Stimulated activated CD8-positive, alpha-beta memory T cell treated with anti-CD3 and anti-CD28 coated beads, Interleukin-15, amount 100 ng/mL, for 1 hour (primary cell): ENCODE data around the gene PRKCB.

Experiments
- DNase-seq: peaks from one replicate; pipeline ENCODE4 v3.0.0-alpha.2; 2020; ENCODE audit warnings: low read depth

The PRKCB gene

DNA sequence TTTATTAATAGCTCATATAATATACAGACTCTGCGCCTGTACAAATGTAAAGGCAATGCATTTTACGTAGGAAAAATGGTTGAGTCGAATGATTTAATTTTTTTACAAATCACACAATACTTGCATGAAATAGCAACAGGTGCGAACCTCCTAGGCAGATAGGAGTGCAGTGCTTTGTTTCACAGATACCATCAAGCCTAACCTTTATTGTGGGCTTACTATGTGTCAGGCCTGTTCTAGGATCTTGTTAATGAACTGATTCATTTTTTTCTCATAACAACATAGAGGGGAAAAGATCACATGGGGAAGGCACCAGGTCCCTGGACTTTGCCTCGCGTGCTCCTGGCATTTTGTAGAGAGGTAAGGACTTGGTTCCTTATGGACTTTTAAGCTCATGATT, 107.8 kb downstream of the PRKCB start:
- DNase-seq, result no peak

DNA sequence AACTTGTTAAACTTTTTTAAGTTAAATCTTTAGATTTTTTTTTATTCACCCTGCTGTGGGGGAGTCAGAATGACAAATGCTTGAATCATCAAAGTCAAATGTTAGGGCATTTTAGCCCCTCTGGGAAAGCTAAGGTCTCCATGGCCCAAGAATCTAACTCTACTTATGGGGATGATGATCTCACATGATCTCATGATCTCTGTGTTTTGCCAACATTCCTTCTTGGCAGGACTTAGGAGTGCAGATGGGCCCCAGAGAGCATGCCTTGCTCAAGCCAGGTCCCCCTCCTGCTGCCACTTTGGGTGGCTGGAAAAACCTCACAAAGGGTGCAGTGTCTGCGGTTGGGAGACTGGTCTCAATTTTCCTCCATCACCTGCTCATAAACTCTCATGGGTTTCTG, 108.6 kb downstream of the PRKCB start:
- no peak for DNase-seq

DNA sequence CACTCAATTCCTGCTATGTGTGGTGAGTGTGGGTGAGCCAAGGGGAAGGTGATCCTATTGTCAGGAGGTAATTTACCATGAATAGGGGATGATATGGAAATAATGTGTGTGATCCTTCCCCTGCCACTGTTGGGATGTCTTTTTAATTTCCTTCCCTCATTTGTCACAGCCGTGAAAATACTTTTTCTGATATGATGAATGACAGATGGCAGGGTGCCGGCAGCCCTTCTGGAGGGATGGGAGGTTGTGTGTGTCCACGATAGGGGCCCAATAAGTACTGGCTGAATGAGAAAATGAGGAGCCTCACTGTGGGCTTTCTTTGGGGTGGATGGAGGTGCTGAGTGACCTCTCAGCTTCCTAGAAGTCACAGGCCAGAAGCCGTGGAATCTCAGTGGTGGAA, 109.5 kb downstream of the PRKCB start:
- DNase-seq, result no peak

- DNase-seq, result no peak
These were observed 112.1 kb downstream of the PRKCB start for GRCh38 chr16:23947838-23948237.

DNA sequence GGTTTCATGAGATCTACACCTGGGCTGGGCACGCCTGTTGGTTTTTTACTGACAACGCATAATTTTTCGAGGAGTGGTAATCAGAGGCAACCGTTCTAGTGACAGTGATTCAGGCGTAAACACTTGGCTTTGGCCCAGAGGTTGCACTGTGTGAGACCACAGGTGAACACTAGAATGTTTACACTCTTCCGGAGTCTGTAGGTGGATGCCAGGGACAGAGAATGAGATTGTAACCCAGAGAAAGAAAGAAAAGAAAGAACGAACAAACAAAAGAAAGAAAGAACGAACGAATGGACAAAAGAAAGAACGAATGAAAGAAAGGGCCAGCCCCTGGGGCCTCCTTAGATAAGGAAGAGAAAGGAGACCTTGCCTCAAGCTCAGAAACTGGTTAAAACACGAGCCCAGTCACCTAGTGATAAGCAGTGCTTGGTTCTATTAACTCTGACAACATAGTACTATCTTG, 113.2 kb downstream of the PRKCB start:
- DNase-seq, result peak; percentile 27

DNA sequence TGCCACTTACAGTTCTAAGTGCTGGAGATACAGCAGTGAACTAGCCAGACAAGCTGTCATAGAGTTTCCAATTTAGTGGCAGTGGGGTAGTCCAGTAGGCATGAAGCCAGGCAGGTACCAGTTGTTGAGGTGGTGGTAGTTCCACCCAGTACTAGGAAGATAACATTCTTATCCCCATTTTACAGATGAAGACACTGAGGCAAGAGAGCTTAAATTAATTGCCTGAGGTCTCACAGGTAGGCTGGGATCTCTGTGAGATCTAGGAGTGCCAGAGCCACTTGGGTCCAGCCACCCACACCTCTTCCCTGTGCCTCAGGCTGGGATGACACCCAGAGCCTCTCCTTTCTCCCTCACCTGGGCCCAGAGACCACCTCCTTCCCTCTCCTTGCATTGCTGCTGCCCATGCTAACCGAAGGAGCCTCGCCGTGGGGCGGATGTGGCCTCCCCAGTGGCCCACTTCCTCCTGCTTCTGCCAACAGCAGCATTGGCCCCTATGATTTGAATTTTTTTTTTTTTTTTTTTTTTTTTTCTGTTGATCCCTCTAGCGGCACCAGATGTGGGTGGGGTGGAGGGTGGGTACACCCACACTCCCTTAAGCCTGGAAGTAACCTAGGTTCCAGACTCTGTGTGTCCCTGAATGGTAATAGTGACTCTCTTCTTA, 114.0 kb downstream of the PRKCB start:
- peak; percentile 24 for DNase-seq

- no peak for DNase-seq
These were observed 114.6 kb downstream of the PRKCB start for GRCh38 chr16:23950291-23950894.

- DNase-seq, result no peak
These were observed 115.1 kb downstream of the PRKCB start for GRCh38 chr16:23950898-23951297.

DNA sequence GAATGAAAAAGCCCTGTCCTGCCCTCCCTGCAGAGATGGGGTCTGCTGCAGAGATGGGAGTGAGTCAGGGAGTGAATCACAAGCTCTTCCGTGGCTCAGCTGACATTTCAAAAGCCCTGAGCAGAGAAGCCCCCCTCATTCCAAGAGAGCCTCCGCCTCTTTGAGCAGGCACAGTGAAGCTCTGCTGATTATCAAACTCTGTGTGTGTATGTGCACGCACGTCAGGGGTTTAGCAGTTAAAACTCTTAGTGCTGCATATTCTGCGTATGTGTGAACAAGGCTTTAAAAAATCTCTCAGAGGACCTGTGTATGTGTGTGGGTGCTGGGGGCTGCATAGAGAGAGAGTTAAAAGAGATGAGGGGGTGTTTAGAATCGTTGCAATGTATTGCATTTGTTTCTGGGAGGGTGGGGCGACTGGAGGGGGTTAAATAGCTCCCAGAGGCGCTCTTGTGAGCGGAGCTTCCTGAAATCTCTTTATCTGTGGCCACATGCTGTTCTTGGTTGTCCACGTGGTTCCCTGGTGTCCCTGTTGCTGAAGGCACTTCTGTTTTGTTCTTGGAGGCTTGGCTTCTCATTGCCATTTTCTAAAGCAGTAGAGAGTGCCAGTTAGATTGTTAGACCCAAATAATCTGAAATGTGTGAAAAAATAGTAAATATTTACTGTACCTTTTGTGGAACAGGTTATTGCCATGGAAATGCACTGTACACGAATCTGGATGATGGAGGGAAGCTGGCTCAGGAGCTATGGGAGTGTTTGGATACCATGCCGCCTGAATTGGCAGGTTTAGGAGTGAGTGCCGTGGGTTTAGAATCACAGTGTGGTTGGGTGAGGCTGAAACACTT, 116.6 kb downstream of the PRKCB start:
- no peak for DNase-seq

GRCh38 chr16:23952971-23953300, 117.2 kb downstream of the PRKCB start:
- DNase-seq, result no peak

DNA sequence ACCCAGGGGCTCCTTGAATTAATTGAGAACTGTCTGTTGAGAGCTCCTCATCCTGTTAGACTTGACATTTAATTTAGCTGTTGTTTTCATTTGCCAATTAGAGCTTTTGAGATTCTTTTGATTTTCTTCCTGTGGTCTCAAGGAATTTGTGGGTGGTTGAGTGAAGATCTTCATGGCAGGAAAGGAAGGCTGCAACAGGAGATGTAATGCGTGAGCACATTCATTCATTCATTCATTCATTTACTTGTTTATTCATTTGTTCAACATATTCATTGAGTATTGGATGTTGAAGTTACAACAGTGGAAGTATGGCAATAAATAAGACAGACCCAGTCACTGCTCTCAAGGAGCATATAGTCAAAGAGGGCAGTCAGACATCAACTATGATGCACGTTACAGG, 117.7 kb downstream of the PRKCB start:
- no peak for DNase-seq

DNA sequence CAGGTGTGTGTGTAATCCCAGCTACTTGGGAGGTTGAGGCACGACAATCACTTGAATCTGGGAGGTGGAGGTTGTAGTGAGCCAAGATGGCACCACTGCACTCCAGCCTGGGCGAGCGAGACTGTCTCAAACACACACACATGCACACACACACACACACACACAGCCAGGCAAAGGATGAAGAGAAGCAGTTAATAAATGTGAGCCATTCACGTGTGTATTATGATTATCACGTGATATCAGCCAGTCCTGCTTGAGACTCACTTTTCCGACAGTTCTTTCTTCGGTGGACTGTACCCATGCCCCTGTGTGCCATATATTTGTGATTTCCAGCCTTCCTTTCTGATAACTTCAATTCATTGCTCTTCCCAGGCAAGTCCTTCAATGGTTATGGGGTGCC, 119.3 kb downstream of the PRKCB start:
- no peak for DNase-seq

DNA sequence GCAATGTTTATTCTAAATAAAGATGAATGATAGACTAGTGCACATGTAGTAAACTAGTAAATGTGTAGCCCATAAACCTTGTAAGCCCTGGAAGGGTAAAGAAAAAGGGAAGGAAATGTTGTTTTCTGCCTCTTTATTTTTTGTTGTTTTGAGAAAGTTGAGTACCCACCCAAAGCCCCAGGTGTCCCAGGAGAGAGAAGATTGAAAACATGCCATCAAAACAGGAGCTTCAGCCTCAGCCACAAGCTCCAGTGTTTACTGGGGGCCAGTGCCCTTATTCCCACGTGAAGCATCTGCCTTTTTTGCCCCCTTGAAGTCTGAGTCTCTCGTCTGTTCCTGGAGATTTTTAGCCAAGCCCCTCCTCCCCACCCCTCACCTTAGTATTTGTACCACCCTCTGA, 121.5 kb downstream of the PRKCB start:
- no peak for DNase-seq

DNA sequence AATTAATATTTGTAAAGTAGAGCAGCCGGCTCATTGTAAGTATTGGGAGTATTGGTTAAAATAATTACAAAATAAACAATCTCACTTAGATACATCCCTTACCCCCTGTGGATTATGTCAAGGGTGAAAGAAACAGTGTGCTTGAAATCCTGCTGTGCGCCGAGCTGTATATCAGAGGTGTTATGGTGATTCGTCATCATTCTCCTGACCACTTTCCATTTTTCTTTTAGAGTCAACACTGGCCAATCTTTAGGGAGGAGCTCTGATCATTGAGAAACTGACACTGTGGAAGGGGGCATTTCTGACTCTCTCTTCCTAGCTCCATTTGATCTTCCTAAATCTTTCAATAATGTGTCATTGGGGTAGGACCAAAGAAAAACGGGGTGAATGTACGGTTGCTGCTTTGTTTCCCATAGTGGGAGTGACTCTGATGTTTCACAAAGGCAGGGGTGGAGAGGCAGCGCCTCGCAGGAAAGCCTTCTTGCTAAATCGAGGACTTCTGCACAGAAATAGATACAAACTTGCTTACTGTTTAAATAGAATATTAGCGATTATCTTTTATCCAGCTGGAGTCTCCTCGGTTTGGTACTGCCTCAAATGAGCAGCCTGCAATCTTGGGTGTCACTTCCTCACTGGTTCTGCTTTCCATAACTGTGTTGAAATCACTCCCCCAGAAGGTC, 123.4 kb downstream of the PRKCB start:
- DNase-seq, result no peak

- DNase-seq, result no peak
These were observed 123.9 kb downstream of the PRKCB start for GRCh38 chr16:23959752-23960072.

GRCh38 chr16:23960081-23960885, 124.5 kb downstream of the PRKCB start:
- DNase-seq, result no peak

DNA sequence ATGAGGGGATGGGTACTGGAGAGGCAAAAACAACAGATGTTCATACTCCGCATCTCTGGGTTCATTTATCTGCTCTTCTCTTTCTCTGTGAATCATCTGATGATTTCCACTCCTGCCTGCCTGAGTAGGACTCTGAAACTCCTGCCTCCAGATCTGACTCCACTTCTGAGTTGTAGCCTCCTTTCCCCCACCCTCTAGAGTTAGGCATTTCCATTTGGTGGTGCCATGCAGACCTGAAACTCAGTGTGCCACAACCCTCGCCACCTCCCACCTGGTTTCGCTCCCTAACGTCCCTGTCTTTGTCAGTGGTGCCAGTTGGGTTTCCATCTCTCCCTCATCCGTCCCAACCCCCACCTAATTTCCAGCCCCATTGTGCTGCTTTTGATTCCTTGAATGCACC, 126.2 kb downstream of the PRKCB start:
- DNase-seq, result no peak

- DNase-seq, result no peak
These were observed 128.4 kb downstream of the PRKCB start for GRCh38 chr16:23964136-23964535.

GRCh38 chr16:23965137-23965733, 129.5 kb downstream of the PRKCB start:
- DNase-seq, result no peak

DNA sequence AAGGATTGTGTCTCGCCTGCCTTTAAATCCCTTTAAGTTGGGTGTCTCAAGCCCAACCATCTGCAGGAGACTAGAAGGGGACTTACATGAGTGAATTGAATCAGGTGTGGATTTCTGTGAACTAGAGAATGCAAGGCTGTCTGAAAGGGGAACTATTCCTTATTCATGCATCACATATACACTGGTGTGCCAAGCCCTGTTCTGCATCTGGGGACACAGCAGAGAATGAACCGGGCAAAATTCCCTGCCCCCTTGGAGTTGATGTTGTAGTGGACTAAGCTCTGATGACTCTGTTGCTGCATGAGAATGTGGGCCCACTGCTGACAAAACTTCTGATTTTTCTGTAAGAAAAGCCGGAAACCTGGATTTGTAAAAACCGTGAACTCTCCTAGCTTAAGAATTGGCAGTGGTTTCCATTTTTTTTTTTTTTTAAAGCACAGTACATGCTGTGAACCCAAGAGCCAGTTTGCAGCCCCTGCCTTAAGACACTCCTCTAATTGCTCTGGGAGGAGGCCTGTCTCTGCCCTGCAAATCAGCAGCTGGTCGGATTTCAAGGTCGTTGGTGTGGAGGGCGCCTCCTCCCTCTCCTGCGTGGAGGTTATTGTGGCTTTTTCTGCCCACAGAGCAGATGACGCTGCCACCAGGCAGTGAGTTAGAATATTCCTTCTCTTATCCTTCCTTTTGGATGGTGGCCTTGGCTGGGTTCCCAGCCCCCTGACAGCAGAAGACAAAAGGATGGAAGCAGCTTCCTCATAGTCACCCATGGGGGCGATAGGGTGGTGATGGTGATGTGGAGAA, 131.0 kb downstream of the PRKCB start:
- DNase-seq, result no peak

- DNase-seq, result no peak
These were observed 132.0 kb downstream of the PRKCB start for GRCh38 chr16:23967775-23968174.
